Tibial nerve (tissue), 3 donors: ENCODE results near the gene GRB10.

ENCODE experiments used
- CTCF ChIP-seq, 5 experiments: fragments of 200-600 bp in 3 of 5; fragments of 450-650 bp in 2 of 5; sonication (generic) in 3 of 5; IDR thresholded peaks; one replicate each; pipeline ENCODE4 v1.5.1; 2016 to 2019; ENCODE audit warnings: antibody characterized with exemption in 5 of 5, mild to moderate bottlenecking in 3 of 5, moderate library complexity in 2 of 5
- POLR2A ChIP-seq, 2 donors: fragments of 450-650 bp; IDR thresholded peaks; one replicate each; pipeline ENCODE4 v1.6.1; 2017; ENCODE audit warnings: antibody characterized with exemption in 2 of 2, mild to moderate bottlenecking in 2 of 2, moderate library complexity in 2 of 2

- TF ChIP-seq CTCF (IDR thresholded peaks at IDR 0.05) (no peak), POLR2A (IDR thresholded peaks at IDR 0.05) (no peak)
Observed at GRCh38 chr7:50738932-50739331, 43.8 kb downstream of the GRB10 start.
